ENCODE measurements around the gene ZNF253.

GRCh38 chr19:19884583-19884982 lies 18.9 kb downstream of the ZNF253 start:
- TF ChIP-seq CREB1 (CRISPR knock-in tag; IDR thresholded peaks at IDR 0.05; ENCODE audit: low read depth) (no peak), CTCF (conservative IDR thresholded peaks at IDR 0.05; ENCODE audit: low read depth in 2 of 2) (no peak), POLR2AphosphoS5 (IDR thresholded peaks at IDR 0.05; ENCODE audit: low read depth) (no peak), EZH2 (IDR thresholded peaks at IDR 0.05; ENCODE audit: low read depth, unreplicated experiment) (no peak), REST (IDR thresholded peaks at IDR 0.05; ENCODE audit: unreplicated experiment) (no peak), EZH2phosphoT487 (IDR thresholded peaks at IDR 0.05; ENCODE audit: unreplicated experiment) (no peak), JUNB (IDR thresholded peaks at IDR 0.05; ENCODE audit: unreplicated experiment) (no peak), NANOG (IDR thresholded peaks at IDR 0.05; ENCODE audit: borderline replicate concordance) (no peak)
